ENCODE measurements around the gene PRXL2B.
"Not testable (repeated sequence)": the region's sequence is repeated elsewhere in the genome, so short reads cannot be mapped to it uniquely, and the experiment has no call there.

The PRXL2B gene

GRCh38 chr1:2586154-2587070 is at the start of gene PRXL2B:
PRXL2B (plus strand) TSS chr1:2586777; CDS start chr1:2586886, 109 bp downstream.
- DNase-seq: peak; percentile 94

GRCh38 chr1:2537784-2538115 is 48.8 kb upstream of the PRXL2B start:
- DNase-seq: no peak

- no peak for DNase-seq
Observed at GRCh38 chr1:2538376-2538775, 48.2 kb upstream of the PRXL2B start.

GRCh38 chr1:2538872-2539271 is 47.7 kb upstream of the PRXL2B start:
- no peak for DNase-seq

GRCh38 chr1:2539312-2539907 is 47.2 kb upstream of the PRXL2B start:
- DNase-seq: no peak

- DNase-seq: no peak
Observed at GRCh38 chr1:2540816-2541492, 45.6 kb upstream of the PRXL2B start.

GRCh38 chr1:2541619-2542245 is 44.8 kb upstream of the PRXL2B start:
- peak; percentile 49 for DNase-seq

- no peak for DNase-seq
Observed at GRCh38 chr1:2542246-2542915, 44.2 kb upstream of the PRXL2B start.

GRCh38 chr1:2543543-2544092 is 43.0 kb upstream of the PRXL2B start:
- no peak for DNase-seq

- DNase-seq: no peak
Observed at GRCh38 chr1:2544093-2544874, 42.3 kb upstream of the PRXL2B start.

GRCh38 chr1:2544875-2545640 is 41.5 kb upstream of the PRXL2B start:
- DNase-seq: no peak

GRCh38 chr1:2545754-2546514 is 40.6 kb upstream of the PRXL2B start:
- peak; percentile 82 for DNase-seq

- DNase-seq: peak; percentile 51
Observed at GRCh38 chr1:2546515-2547209, 39.9 kb upstream of the PRXL2B start.

GRCh38 chr1:2547210-2548067 is 39.1 kb upstream of the PRXL2B start:
- no peak for DNase-seq

- DNase-seq: peak; percentile 70
Observed at GRCh38 chr1:2548068-2548589, 38.4 kb upstream of the PRXL2B start.

GRCh38 chr1:2549367-2550029 is 37.1 kb upstream of the PRXL2B start:
- not testable (repeated sequence) for DNase-seq

GRCh38 chr1:2550309-2550861 is 36.2 kb upstream of the PRXL2B start:
- DNase-seq: not testable (repeated sequence)
